Esophagus muscularis mucosa (tissue), 4 donors: ENCODE data around the gene MAD2L2. TPM values are rescaled to one million over a fixed set of nuclear protein-coding genes. Genes with fewer than 3 reads are reported as not detected.

Experiments used
- DNase-seq: peaks from one replicate; pipeline ENCODE4 v3.0.0-alpha.2; 2017; ENCODE audit errors: extremely low spot score
- H3K27ac ChIP-seq, 4 donors: fragments of 200-600 bp; sonication (generic); replicated peaks in 1 of 4; 1 replicate in 3 of 4; 2 replicates in 1 of 4; pipeline ENCODE4 v1.5.1; 2016 to 2019; ENCODE audit warnings: mild to moderate bottlenecking in 1 of 4
- H3K27me3 ChIP-seq, 4 donors: fragments of 200-600 bp; sonication (generic); one replicate each; pipeline versions ENCODE4 v1.5.1 to v1.6.0; 2016 to 2019
- H3K36me3 ChIP-seq, 4 donors: fragments of 200-600 bp; sonication (generic); one replicate each; pipeline ENCODE4 v1.5.1; 2016 to 2019
- H3K4me1 ChIP-seq, 4 donors: fragments of 200-600 bp; sonication (generic); one replicate each; pipeline ENCODE4 v1.5.1; 2016 to 2019
- H3K4me3 ChIP-seq, 4 donors: fragments of 200-600 bp; sonication (generic); 1 replicate in 2 of 4; 2 replicates in 2 of 4; pipeline ENCODE4 v1.5.1; 2016 to 2019; ENCODE audit warnings: mild to moderate bottlenecking in 4 of 4, moderate library complexity in 1 of 4
- H3K9me3 ChIP-seq, 4 donors: fragments of 200-600 bp; sonication (generic); 1 replicate in 3 of 4; 2 replicates in 1 of 4; pipeline ENCODE4 v1.5.1; 2016 to 2019
- CTCF ChIP-seq, 3 experiments: fragments of 200-600 bp in 2 of 3; fragments of 450-650 bp in 1 of 3; sonication (generic) in 2 of 3; IDR thresholded peaks; one replicate each; pipeline ENCODE4 v1.5.1; 2017 to 2019; ENCODE audit warnings: antibody characterized with exemption in 3 of 3, mild to moderate bottlenecking in 2 of 3, moderate library complexity in 1 of 3
- EP300 ChIP-seq: sonication (generic); formaldehyde crosslinking; IDR thresholded peaks from one replicate; pipeline ENCODE4 v1.6.1; 2017; ENCODE audit warnings: antibody characterized with exemption
- POLR2A ChIP-seq: fragments of 450-650 bp; IDR thresholded peaks from one replicate; pipeline ENCODE4 v1.6.1; 2017; ENCODE audit warnings: antibody characterized with exemption, moderate library complexity, mild to moderate bottlenecking, low read depth
- POLR2AphosphoS5 ChIP-seq, 2 donors: sonication (generic); formaldehyde crosslinking; IDR thresholded peaks; one replicate each; pipeline ENCODE4 v1.6.1; 2017; ENCODE audit warnings: antibody characterized with exemption in 2 of 2
- WGBS: methylation state at CpG from one replicate; pipeline ENCODE4 v1.1.5; 2018; 5-methylcytosine and 5-hydroxymethylcytosine counted together
- intact Hi-C: fragments of 100-400 bp; cut with DNase I; formaldehyde crosslinking; loops from one replicate; pipeline ENCODE4 v1.15.1; 2023
- total RNA-seq, 4 donors: library from RNA; depleted of rRNA; stranded (reverse); fragments of >200 nt; gene quantifications; one replicate each; pipeline versions ENCODE4 v1.1.0 to v1.2.1, GENCODE V29; 2016

Gene MAD2L2
- total RNA-seq, 4 donors from 2014 or later: 31.6 to 51.7 (median 42.4) TPM

GRCh38 chr1:11728126-11728806, 47.3 kb upstream of the MAD2L2 start:
- no peaks in the 10 kb centered on the region for H3K36me3 ChIP-seq
- intact Hi-C loops: no loop called here
- H3K4me1 ChIP-seq: peaks cover 27 to 45% (median 42%) of the 10 kb centered on the region in 4 donors
- no peak overlapping the region for H3K4me3 ChIP-seq
- no CpG with 5 or more reads among the region's 4 CpGs for WGBS
- TF ChIP-seq POLR2A (no peak), CTCF (IDR thresholded peaks at IDR 0.05) (no peak), POLR2AphosphoS5 (IDR thresholded peaks at IDR 0.05) (no peak), EP300 (no peak)
- no peak for DNase-seq
- no peak overlapping the region for H3K27ac ChIP-seq
- H3K27me3 ChIP-seq: no peaks in the 10 kb centered on the region
- H3K9me3 ChIP-seq: no peaks in the 10 kb centered on the region

GRCh38 chr1:11727119-11727518, 46.2 kb upstream of the MAD2L2 start:
- Histone ChIP-seq H3K4me3 (no peak overlapping the region), H3K9me3 (no peaks in the 10 kb centered on the region), H3K27ac (no peak overlapping the region), H3K27me3 (no peaks in the 10 kb centered on the region), H3K4me1 (peaks cover 20 to 39% (median 35%) of the 10 kb centered on the region in 4 donors), H3K36me3 (no peaks in the 10 kb centered on the region)
- no peak for TF ChIP-seq POLR2AphosphoS5 (IDR thresholded peaks at IDR 0.05)
- TF ChIP-seq CTCF (IDR thresholded peaks at IDR 0.05): no peak
- TF ChIP-seq POLR2A: no peak
- TF ChIP-seq EP300: no peak
- WGBS: 93% methylated on average over 4 of the region's 4 CpGs
- intact Hi-C loops: no loop called here
- DNase-seq: no peak

GRCh38 chr1:11725616-11726015, 44.7 kb upstream of the MAD2L2 start:
- Histone ChIP-seq H3K4me3 (no peak overlapping the region), H3K27ac (no peak overlapping the region), H3K9me3 (no peaks in the 10 kb centered on the region), H3K4me1 (peaks cover 9 to 30% (median 22%) of the 10 kb centered on the region in 4 donors), H3K27me3 (no peaks in the 10 kb centered on the region), H3K36me3 (no peaks in the 10 kb centered on the region)
- no peak for DNase-seq
- 59% methylated on average over 5 of the region's 5 CpGs for WGBS
- no peak for TF ChIP-seq POLR2A
- no peak for TF ChIP-seq POLR2AphosphoS5 (IDR thresholded peaks at IDR 0.05)
- no peak for TF ChIP-seq EP300
- no peak for TF ChIP-seq CTCF (IDR thresholded peaks at IDR 0.05)
- intact Hi-C loops: no loop called here

- DNase-seq: no peak
- 33% methylated on average over 2 of the region's 2 CpGs for WGBS
- Histone ChIP-seq H3K4me3 (no peak overlapping the region), H3K4me1 (peaks cover 8 to 28% (median 21%) of the 10 kb centered on the region in 4 donors), H3K36me3 (no peaks in the 10 kb centered on the region), H3K27me3 (no peaks in the 10 kb centered on the region), H3K27ac (no peak overlapping the region), H3K9me3 (no peaks in the 10 kb centered on the region)
- intact Hi-C loops: no loop called here
- TF ChIP-seq EP300 (no peak), POLR2A (no peak), CTCF (IDR thresholded peaks at IDR 0.05) (no peak), POLR2AphosphoS5 (IDR thresholded peaks at IDR 0.05) (no peak)
These were observed 41.6 kb upstream of the MAD2L2 start for GRCh38 chr1:11722538-11722937.
